ENCODE data around the gene C2orf66. TPM values are rescaled to one million over a fixed set of nuclear protein-coding genes. Genes with fewer than 3 reads are reported as not detected.

C2orf66 gene
- polyA plus RNA-seq, 1 donor (not counting 4 experiments of a cell fraction or from before 2014, with no cell fraction given): 2.9 TPM

DNA sequence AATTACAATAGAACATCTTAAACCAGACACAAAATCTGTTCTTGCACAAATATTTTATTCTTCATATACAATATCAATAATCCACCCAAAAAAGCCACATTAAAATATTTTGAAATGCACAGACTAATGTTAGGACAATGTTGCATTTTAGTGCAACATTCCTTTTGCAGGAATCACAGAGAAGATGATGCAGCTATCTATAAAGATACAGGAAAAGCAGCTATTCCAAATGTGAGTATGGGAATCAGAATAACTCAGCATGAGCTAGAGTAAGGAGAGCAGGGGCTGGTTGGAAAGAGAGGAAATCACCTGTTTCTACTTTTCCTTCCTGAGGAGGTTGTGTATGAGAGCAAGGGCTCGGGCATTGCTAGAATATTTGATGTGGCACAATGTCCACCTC lies 4.8 kb downstream of the C2orf66 start:
- no peaks in the 10 kb centered on the region for H3K4me1 ChIP-seq (ENCODE audit: control insufficient read depth, extremely low read depth, insufficient read depth, low read length)
- H2AFZ ChIP-seq (ENCODE audit: control insufficient read depth, low read length): no peak overlapping the region
- no peak for TF ChIP-seq EZH2 (IDR thresholded peaks at IDR 0.05; ENCODE audit: low read length)
- TF ChIP-seq, protein P1, sequence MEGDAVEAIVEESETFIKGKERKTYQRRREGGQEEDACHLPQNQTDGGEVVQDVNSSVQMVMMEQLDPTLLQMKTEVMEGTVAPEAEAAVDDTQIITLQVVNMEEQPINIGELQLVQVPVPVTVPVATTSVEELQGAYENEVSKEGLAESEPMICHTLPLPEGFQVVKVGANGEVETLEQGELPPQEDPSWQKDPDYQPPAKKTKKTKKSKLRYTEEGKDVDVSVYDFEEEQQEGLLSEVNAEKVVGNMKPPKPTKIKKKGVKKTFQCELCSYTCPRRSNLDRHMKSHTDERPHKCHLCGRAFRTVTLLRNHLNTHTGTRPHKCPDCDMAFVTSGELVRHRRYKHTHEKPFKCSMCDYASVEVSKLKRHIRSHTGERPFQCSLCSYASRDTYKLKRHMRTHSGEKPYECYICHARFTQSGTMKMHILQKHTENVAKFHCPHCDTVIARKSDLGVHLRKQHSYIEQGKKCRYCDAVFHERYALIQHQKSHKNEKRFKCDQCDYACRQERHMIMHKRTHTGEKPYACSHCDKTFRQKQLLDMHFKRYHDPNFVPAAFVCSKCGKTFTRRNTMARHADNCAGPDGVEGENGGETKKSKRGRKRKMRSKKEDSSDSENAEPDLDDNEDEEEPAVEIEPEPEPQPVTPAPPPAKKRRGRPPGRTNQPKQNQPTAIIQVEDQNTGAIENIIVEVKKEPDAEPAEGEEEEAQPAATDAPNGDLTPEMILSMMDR (optimal IDR thresholded peaks at IDR 0.05 in 1 of 3, IDR thresholded peaks at IDR 0.05 in 1 of 3, conservative IDR thresholded peaks at IDR 0.05 in 1 of 3; ENCODE audit: extremely low read depth in 1 of 3, insufficient read depth in 2 of 3, low read length in 3 of 3): no peak
- H3K36me3 ChIP-seq (ENCODE audit: control insufficient read depth in 2 of 2, extremely low read depth in 1 of 2, insufficient read depth in 2 of 2, low read length in 2 of 2): no peaks in the 10 kb centered on the region
- no peaks in the 10 kb centered on the region for H3K27me3 ChIP-seq (ENCODE audit: control insufficient read depth, extremely low read depth, insufficient read depth, low read length)
- DNase-seq (ENCODE audit: low read depth, low spot score): no peak
- H3K9me3 ChIP-seq (ENCODE audit: control insufficient read depth, low read depth, low read length): no peaks in the 10 kb centered on the region
- no peak overlapping the region for H3K27ac ChIP-seq (ENCODE audit: control insufficient read depth, insufficient read depth, low read length)
- no peak overlapping the region for H3K9ac ChIP-seq (ENCODE audit: control insufficient read depth, extremely low read depth, insufficient read depth, low read length)
- H4K20me1 ChIP-seq (ENCODE audit: control insufficient read depth, extremely low read depth, insufficient read depth, low read length): no peaks in the 10 kb centered on the region
- FAIRE-seq: no peak
- no peaks in the 10 kb centered on the region for H3K9me1 ChIP-seq (ENCODE audit: control insufficient read depth, extremely low read depth, insufficient read depth, low read length)
- dilution Hi-C loops (cut with MboI; ENCODE audit: extremely low pct_ligation_motif_present, low sequenced_read_pairs): no loop called here
- no peak overlapping the region for H3K4me2 ChIP-seq (ENCODE audit: control insufficient read depth, extremely low read depth, insufficient read depth, low read depth, low read length)
- H3K4me3 ChIP-seq (ENCODE audit: control insufficient read depth in 2 of 3, extremely low read depth in 1 of 3, insufficient read depth in 2 of 3, low read depth in 1 of 3, low read length in 3 of 3): no peak overlapping the region
- H3K79me2 ChIP-seq (ENCODE audit: control insufficient read depth, insufficient read depth, low read length): peaks cover under 1% of the 10 kb centered on the region

DNA sequence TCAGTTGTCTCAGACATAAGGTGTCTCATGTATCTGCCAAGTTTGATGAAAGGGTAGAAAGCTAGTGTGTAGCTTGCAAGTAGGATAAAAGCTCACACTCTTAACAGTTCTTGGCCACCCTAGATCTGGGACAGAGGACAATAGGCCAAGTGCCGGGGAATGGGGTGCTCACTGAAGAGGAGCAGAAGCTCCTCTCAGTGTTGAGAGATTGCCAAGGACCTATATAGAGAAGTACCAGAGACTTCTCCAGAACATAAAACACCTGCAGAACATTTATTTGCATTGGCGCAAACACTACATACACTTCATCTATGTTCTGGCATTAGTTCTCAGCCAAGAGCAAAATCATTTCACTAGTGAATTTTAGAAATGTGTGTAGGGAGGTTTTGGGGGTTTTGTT lies 6.8 kb downstream of the C2orf66 start:
- no peaks in the 10 kb centered on the region for H3K9me3 ChIP-seq (ENCODE audit: control insufficient read depth, low read depth, low read length)
- TF ChIP-seq EZH2 (IDR thresholded peaks at IDR 0.05; ENCODE audit: low read length): no peak
- TF ChIP-seq, protein P1 (optimal IDR thresholded peaks at IDR 0.05 in 1 of 3, IDR thresholded peaks at IDR 0.05 in 1 of 3, conservative IDR thresholded peaks at IDR 0.05 in 1 of 3; ENCODE audit: extremely low read depth in 1 of 3, insufficient read depth in 2 of 3, low read length in 3 of 3): no peak
- no peak overlapping the region for H3K9ac ChIP-seq (ENCODE audit: control insufficient read depth, extremely low read depth, insufficient read depth, low read length)
- no peak overlapping the region for H2AFZ ChIP-seq (ENCODE audit: control insufficient read depth, low read length)
- H3K4me1 ChIP-seq (ENCODE audit: control insufficient read depth, extremely low read depth, insufficient read depth, low read length): peaks cover 3% of the 10 kb centered on the region
- H3K4me2 ChIP-seq (ENCODE audit: control insufficient read depth, extremely low read depth, insufficient read depth, low read depth, low read length): no peak overlapping the region
- no peaks in the 10 kb centered on the region for H3K9me1 ChIP-seq (ENCODE audit: control insufficient read depth, extremely low read depth, insufficient read depth, low read length)
- no peaks in the 10 kb centered on the region for H3K36me3 ChIP-seq (ENCODE audit: control insufficient read depth in 2 of 2, extremely low read depth in 1 of 2, insufficient read depth in 2 of 2, low read length in 2 of 2)
- no peak overlapping the region for H3K4me3 ChIP-seq (ENCODE audit: control insufficient read depth in 2 of 3, extremely low read depth in 1 of 3, insufficient read depth in 2 of 3, low read depth in 1 of 3, low read length in 3 of 3)
- DNase-seq (ENCODE audit: low read depth, low spot score): no peak
- no peaks in the 10 kb centered on the region for H3K27me3 ChIP-seq (ENCODE audit: control insufficient read depth, extremely low read depth, insufficient read depth, low read length)
- H4K20me1 ChIP-seq (ENCODE audit: control insufficient read depth, extremely low read depth, insufficient read depth, low read length): no peaks in the 10 kb centered on the region
- dilution Hi-C loops (cut with MboI; ENCODE audit: extremely low pct_ligation_motif_present, low sequenced_read_pairs): no loop called here
- H3K27ac ChIP-seq (ENCODE audit: control insufficient read depth, insufficient read depth, low read length): no peak overlapping the region
- peaks cover 13% of the 10 kb centered on the region for H3K79me2 ChIP-seq (ENCODE audit: control insufficient read depth, insufficient read depth, low read length)
- FAIRE-seq: no peak

Measured in keratinocyte (primary cell).